ENCODE data around the gene STX17.
"Not testable (repeated sequence)": the region's sequence is repeated elsewhere in the genome, so short reads cannot be mapped to it uniquely, and the experiment has no call there.

The STX17 gene

DNA sequence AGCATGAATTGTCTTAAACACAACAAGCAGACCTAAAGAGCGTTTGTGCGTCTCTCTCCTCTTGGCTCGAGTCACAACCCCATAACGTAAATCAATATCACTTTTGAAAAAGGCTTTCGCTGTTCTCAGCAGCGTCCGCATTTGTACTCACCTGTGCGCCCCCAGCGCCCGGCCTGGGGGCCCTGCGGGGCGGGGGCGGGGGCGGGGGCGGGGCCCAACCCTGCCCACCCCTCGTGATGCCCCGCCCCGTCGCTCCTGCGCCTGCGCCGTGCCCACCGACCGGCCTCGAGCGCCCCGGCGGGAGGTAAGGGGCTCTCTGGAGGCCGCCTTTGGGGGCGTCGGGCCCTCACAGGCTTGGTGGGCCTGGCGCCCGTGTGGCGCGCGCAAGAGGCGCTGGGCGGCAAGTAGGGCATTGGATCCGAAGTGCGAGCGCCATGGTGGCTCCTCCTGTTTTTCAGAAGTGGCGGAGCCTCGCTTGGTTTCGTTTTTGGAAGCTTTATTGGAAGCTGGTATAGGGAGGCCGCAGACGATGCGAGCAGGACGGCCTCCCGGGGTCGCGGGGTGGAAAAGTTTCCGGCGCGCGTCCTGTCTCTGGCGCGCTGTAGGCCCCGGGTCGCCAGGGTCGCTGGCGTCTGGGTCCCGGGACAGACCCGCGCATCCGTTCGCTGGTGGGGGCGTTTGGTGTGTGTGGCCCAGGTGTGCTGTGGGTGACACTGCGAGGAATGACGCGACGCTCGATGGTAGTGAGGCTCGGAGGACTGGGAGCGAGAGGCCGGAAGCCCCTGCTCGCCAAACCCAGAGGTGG, at the start of gene STX17:
TSS of gene STX17 (plus strand) at position 252 of the 805 bp plus-strand sequence. CDS start 8,586 bp downstream, outside the sequence.
- DNase-seq (ENCODE audit: low spot score): peak; percentile 98

DNA sequence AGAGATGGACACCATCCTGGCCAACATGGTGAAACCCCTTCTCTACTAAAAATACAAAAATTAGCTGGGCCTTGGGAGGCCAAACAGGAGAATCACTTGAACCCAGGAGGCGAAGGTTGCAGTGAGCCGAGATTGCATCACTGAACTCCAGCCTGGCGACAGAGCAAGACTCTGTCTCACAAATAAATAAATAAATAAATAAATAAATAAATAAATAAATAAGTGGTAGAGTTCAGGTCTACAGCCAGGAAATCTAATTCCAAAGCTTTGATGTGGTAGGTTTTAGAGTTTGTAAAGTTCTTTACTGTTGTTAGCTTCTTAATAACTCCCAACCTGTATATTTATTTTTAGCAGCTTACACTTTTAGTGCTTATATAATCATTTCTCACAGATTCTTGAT, 48.9 kb upstream of the STX17 start:
- DNase-seq (ENCODE audit: low spot score): not testable (repeated sequence)

DNA sequence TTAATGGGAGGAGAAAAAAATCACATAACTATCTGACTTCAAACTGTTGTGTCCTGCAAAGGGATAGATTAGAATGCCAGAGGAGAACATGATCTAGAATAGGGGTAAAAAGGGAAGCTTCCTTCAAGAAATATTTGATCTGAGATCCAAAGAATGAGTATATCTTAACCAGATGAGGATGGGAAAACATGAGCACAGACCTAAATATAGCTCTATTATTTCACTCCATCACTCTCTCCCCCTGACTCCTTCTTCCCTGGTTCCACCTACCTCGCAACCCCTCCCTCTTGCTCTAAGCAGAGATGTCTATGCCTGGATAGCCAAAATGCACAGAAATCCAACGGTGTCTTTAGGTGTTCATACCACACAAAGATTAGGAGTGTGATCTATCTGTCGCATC, 48.4 kb upstream of the STX17 start:
- no peak for DNase-seq (ENCODE audit: low spot score)

DNA sequence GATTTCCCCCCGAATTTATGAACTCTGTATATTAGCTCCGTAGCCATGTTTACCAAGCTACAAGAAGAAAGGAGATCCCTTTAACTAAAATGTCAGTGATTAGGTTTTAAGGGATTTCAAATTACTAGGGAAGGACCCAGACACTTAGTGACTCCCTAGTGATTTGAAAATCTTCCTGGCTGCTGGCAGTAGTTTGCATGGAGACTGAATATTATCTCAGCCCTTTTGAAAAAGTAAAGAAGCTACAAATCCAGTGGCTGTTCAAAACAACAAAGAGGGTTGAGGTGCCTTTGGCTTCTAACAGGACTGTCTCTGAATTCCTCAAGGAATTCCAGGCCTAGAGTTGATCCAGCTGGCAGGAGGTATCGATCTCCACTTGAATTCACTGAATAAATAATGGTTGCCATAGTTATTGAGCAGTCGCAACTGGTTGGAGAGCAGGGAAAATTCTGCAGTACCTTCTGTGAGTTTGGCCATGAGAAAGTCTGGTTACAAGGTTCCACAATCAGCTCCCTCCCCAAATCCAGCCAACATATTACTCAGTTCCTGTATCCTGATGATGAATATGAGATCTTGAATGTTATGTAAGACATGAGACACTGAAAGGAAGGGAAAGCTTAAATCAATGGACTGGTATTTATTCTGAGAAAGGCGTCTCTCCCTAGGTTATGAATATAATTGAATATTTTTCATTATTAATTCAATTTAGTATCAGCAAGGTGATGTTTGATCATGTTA, 47.0 kb upstream of the STX17 start:
- DNase-seq (ENCODE audit: low spot score): peak; percentile 46

DNA sequence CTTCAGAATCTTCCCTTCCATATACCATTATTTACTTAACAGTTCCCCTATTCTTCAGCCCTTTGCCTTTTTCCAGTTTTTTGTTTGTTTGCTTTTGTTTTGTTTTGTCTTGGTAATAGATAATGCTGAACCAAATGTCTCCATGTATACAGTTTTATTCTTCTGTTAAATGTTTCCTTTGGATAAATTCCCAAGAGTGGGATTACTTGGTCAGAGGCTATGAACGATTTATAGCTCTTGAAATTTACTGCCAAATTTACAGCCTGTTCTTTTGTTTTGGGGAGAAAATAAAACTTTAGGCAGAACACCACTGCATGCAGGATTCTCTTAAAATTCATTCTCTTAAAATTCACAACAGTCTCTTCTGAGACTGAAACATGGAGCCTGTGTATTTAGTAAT, 46.2 kb upstream of the STX17 start:
- no peak for DNase-seq (ENCODE audit: low spot score)

DNA sequence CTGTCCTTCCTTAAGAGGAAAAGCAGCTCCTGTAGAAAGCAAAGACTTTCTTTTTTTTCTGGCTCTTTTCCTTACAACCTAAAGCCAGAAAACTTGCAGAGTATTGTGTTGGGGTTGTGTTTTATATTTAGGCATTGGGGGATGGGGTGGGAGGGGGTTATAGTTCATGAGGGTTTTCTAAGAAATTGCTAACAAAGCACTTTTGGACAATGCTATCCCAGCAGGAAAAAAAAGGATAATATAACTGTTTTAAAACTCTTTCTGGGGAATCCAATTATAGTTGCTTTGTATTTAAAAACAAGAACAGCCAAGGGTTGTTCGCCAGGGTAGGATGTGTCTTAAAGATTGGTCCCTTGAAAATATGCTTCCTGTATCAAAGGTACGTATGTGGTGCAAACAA, 42.5 kb upstream of the STX17 start:
- no peak for DNase-seq (ENCODE audit: low spot score)

DNA sequence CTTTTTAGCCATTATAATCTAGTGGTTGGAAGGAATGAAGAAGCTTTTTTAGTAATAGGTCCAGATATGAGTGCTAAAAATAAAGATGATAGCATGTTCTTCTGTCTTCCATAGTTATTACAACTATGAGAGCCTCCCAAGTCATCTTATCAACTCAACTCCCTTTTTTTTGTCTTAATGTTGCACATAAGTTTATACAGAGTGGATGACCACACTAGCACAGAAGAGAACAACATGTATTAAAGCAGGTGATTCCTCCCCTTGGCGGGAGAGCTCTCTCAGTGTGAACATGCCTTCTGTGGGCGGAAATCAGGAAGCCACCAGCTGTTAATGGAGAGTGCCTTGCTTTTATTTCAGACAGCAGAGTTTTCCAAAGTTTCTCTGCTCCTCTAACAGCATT, 40.1 kb upstream of the STX17 start:
- DNase-seq (ENCODE audit: low spot score): no peak

DNA sequence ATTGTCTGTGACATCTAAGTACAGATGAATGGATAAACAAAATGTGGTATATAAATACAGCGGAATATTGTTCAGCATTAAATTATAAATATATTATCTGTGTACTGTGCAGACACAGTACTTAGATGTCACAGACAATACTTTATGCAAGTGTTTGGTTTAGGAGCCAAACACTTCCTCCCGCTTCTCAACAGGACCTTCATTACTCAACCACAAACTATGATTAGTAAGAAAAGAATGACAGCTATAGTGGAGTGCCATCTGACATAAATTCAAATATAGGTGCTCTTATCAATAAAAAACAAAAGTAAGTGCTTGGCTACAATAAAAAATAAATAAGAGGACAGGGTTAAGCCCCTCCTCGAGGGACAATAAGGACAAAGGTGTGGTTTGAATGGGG, 38.9 kb upstream of the STX17 start:
- DNase-seq (ENCODE audit: low spot score): no peak

DNA sequence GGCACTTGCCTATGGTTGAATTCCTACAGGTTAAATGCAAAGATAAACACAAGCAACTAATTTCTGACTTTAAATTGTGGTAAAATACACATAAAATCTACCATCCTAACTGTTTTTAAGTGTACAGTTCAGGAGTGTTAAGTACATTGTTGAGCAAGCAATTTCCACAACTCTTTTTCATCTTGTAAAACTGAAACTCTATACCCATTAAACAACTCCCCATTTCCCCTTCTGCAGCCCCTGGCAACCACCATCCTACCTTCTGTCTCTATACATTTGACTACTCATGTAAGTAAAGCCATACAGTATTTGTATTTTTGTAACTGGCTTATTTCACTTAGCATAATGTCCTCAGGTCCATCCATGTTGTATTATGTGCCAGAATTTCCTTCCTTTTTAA, 38.5 kb upstream of the STX17 start:
- no peak for DNase-seq (ENCODE audit: low spot score)

DNA sequence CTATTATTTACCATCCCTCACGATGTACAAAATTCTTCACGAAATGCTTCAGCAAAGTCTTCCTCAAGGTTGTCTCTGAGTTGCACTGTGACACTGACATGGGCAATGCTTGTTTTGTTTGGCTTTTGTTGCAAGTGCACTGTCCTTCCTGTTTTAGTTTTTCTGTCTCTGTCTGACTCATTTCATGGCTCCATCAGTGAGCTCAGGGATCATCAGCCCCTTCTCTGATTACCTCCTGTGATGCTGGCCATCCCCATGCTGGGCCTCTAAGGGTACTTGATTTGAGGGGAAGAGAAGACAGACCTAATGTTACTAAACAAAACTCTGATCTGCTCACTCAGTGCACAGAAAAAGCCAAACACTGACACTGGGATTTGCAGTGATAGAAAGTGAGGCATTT, 37.6 kb upstream of the STX17 start:
- no peak for DNase-seq (ENCODE audit: low spot score)

DNA sequence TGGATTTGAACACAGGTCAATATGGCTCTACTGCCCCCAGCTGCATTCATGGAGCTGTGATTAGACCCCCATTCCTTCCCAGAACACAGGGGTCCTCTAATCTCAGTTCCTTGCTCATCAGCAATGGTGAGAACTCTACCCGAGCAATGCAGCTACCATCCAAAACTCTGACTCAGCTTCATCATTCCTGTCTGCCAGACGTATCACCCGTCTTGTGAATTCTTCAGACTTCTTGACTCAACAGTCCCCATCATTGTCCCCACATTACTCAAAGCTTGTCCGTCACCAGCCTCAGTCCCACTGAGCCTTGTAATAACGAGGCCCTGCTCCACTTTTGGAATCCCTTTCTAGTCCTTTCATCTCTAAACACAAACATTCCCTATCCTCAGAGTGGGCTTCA, 36.3 kb upstream of the STX17 start:
- DNase-seq (ENCODE audit: low spot score): peak; percentile 53

DNA sequence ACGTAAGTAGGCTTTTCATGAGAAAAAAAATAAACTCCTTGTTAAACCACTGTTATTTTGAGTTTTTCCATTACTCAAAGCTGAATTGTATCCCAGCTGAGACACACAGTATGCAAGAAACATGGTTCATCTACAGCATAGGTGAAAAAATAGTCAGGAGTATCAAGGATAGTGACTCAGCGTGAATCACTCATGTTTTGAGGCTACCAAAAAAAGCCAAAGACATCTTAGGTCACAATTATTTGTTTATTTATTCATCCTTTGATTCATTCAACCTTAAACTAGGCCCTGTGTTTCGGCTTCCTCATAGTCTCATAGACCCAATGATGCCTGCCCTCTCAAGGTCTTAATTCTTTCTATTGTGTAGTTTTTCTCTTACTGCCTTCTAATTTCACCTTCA, 32.9 kb upstream of the STX17 start:
- DNase-seq (ENCODE audit: low spot score): peak; percentile 40

DNA sequence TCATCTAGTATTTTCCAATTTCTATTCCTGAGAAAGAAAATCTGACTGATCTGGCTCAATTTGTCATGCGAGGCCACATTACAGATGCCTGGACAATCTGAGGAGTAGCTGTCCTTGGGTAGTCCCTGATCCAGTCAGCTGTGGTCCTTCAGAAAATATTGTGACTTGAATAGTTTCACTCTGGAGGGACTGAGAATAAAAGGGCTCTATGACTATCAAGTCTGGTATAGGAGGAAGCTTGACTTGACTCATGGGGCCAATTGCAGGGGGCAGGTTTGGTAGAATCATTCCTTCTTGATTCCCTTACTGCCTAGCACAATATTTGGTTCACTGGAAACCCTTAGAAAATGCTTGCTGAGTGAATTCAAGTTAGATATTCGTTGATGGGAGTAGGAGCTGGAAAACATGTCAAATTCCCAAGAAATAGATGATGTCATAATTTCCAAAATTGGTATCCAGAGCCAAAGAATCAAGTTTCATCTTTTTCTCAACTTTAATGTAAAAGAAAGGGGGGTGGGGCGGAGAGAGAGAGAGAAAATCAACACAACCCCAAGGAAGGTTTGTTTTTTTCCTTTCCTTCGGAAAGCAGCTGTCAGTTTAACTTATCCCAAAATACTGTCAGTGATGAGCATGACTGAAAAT, 32.4 kb upstream of the STX17 start:
- DNase-seq (ENCODE audit: low spot score): no peak

DNA sequence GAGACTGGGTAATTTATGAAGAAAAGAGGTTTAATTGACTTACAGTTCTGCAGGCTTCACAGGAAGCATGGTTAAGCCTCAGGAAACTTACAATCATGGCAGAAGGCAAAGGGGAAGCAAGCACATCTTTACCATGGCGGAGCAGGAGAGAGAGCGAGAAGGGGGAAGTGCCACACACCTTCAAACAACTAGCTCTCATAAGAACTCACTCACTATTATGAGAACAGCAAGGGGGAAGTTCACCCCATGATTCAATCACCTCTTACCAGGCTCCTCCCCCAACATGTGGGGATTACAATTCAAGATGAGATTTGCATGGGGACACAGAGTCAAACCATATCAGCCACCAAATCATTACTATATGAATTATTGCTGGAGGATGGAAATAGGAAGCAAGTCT, 30.3 kb upstream of the STX17 start:
- DNase-seq (ENCODE audit: low spot score): no peak

DNA sequence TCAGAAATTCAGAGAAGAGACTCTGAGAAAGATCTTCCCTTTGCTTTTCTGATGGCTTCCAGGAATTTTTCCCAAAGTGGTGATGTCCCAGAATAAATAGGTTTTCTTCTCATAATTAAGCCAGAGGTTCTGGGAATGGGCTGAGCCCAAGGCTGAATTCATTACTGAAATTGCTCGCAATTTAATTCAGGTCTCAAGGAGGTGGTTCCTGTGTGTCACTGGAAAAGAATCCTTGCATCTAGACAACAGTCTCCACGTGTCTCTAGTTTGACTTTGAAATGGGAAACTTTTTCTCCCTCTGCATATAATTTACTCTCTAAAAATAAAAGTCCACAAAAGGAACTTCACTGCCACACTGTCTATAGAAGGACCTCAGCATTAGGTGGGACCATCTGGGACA, 27.8 kb upstream of the STX17 start:
- peak; percentile 33 for DNase-seq (ENCODE audit: low spot score)

DNA sequence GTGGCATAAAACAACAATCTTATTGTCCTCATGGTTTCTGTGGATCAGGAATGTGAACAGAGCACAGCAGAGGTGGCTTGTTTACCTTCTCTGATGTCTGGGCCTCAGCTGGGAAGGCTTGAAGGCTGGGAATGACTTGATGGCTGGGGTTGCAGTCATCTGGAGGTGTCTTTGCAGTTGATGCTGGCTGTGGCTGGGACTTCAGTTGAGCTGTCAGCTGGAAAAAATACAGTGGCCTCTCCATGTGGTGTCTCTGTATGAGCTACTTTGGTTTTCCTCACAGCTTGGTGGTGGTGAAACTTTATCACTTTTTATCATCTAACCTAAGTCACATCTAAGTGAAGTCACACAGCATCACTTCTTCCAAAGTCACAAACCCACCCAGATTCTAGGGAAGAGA, 24.7 kb upstream of the STX17 start:
- DNase-seq (ENCODE audit: low spot score): no peak

DNA sequence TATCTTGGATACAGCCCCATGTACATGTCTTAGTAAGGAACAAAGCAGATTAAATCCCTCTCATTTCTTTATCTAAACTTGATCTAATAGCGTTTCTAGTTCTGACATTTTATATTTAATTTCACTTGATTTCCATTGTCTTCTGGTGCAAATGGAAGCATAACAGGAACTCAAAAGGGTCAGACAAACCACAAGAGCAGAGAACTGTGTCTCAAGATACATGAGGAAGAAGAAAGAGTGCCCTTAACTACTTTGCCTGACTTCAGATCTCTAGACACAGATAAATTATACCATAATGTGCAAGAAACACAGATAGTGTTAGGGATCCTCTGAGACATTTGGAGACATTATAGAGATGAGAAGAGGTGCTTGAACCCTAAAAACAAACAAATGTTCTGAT, 20.7 kb upstream of the STX17 start:
- no peak for DNase-seq (ENCODE audit: low spot score)

DNA sequence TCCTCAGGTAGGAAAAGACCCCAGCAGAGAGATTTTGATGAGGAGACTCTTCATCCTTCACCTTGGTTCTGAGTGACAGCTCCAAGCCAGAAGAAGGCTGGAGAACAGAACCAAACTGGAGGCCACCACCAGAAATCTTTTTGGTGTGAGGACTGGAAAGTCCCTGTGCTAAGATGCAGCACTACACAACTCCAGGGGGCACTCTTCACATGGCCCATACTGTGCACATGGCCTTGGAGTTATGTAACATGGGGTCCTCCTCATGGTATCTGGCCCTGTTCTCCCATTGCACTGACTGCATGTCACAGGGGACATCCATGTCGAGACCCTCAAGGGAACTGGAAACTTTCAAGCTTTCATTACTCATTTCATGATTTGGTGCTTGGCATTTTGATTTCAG, 17.3 kb upstream of the STX17 start:
- DNase-seq (ENCODE audit: low spot score): no peak

DNA sequence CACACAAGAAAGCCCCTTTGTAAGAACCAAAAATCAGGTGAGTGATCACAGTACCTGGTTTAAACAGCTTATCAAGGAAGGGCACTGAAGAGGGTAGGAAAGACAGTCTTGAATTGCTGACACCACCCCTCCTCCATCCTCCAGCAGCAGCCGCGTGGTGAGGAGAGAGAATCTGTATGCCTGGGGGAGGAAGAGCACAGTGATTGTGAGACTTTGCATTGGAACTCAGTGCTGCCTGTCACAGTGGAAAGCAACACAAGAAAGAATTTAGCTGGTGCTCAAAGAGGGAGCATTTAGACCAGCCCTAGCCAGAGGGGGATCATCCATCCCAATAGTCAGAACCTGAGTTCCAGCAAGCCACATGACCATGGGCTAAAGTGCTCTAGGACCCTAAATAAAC, 11.6 kb upstream of the STX17 start:
- no peak for DNase-seq (ENCODE audit: low spot score)

DNA sequence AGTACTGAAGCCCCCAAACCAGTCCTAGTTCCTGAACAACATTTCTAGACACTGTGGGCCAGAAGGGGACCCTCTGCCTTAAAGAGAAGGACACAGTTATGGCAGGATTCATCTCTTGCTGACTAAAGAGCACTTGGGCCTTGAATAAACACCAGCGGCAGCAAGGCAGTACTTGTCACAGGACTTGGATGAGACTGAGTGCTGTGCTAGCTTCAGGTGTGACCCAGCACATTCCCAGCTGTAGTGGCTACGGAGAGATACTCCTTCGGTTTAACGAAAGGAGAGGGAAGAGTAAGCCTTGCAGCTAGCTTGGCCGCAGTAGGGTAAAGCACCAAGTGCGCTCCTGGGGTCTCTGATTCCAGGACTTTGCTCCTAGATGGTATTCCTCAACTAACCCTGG, 10.9 kb upstream of the STX17 start:
- no peak for DNase-seq (ENCODE audit: low spot score)

DNA sequence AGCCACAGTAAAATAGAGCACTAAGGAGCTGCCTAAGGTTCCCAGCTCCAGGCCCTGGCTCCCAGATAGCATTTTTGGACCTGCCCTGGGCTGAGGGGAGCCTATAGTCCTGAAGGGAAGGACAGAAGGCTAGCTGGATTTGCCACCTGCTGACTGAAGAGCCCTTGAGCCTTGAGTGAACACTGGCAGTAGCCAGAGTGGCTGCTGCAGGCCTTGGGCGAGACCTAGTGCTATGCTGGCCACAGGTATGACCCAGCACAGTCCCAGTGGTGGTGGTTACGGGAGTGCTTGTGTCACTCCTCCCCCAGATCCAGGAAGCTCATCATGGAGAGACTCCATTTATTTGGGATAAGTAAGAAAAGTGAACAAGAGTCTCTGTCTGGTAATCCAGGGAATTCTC, 10.3 kb upstream of the STX17 start:
- no peak for DNase-seq (ENCODE audit: low spot score)

DNA sequence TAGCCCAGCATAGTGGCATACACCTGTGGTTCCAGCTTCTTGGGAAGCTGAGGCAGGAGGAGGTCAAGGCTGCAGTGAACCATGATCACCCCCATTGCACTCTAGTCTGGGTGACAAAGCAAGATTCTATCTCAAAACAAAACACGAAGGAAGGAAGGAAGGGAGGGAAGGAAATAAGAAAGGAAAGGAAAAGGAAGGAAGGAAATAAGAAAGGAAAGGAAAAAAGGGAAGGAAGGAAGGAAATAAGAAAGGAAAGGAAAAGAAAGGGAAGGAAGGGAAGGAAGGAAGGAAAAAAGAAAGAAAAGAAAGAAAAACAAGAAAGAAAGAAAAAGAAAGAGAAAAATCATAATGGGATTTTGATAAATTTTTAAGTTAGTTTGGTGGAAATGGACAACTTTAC, 3.1 kb upstream of the STX17 start:
- no peak for DNase-seq (ENCODE audit: low spot score)

DNA sequence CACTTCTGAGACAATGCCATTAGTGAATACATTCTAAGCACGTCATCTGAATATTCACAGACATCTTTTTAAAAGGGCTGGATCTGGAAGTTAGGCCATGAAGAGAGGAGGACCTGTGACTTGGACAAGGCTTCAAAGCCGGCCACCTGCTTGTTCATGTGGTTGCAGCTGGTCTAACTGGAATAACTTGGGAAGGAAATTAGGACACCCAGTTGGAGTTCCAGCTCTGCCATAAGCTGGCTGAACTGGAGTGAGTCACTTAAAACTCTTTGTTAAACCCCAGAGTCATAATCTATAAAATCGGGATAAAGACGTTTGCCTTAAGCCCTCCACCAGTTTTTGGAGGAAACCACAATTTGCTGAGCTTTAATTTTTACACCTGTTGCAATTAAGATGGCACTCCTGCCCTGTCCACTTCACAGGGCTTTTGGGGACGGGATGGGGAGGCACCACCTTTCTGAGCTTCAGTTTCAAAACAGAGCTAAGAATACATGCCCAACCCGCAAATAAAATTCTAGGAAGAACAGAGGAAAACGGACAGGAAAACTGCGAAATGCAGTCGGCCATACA, 536 bp upstream of the STX17 start:
- DNase-seq (ENCODE audit: low spot score): peak; percentile 14
